GM18868 (cell line): ENCODE measurements around the gene TXNDC12.

Experiments used
- ATAC-seq: cut with Tn5 transposase; IDR thresholded peaks from one replicate; pipeline ENCODE4 v1.9.1; 2021; ENCODE audit warnings: mild to moderate bottlenecking, moderate library complexity; ENCODE audit not compliant: unreplicated experiment

TXNDC12 gene

DNA sequence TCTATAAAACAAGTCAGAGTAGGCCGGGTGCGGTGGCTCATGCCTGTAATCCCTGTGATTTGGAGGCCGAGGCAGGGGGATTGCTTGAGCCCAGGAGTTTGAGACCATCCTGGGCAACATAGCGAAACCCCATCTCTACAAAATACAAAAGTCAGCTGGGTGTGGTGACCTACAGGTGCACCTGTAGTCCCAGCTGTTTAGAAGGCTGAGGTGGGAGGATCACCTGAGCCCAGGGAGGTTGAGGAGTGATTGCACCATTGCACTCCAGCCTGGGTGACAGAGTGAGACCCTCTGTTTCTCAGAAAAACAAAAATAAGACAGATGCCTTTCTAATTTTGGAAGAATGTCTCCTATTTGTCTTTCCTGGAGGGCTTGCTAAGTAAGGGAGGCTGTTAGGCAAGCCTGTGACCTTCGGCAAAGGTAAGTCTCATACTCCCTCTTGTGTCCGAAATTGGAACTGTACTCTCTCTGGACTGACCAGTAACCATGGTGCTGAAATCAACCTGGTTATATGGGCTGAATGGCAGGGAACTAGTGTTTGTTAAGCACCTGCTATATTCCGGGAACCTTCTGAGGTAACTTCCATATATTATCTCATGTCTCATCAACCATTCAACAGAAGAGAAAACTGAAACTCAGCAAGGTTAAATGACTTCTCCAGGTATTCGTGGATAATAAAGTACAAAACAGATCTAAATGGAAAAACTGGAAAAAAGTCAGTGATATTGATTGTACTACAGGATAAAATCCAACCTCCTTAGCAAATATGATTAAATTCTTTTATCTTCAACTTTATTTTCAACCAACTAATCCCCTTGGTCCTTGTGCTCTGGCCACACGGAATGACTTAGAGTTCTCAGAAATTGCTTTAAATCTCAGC, 52.7 kb downstream of the TXNDC12 start:
- peak; percentile 78 for ATAC-seq

DNA sequence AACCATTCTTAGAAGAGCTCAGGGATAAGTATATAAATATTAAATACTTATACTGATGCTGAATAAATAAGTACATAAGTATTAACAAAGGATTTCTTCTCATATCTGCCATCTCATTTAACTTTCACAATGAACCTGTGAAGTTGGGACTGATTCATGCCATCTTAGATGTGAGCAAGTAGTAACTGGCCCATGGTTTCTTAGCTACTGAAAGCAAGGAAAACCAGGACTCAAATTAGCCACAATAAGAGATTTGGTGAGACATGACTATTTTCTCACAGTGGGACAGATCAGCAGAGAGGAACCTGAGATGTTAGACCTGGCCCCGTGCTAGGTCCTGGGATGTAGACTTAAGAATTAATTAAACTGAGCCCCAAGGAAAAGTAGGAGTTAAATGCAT, 56.3 kb downstream of the TXNDC12 start:
- no peak for ATAC-seq

DNA sequence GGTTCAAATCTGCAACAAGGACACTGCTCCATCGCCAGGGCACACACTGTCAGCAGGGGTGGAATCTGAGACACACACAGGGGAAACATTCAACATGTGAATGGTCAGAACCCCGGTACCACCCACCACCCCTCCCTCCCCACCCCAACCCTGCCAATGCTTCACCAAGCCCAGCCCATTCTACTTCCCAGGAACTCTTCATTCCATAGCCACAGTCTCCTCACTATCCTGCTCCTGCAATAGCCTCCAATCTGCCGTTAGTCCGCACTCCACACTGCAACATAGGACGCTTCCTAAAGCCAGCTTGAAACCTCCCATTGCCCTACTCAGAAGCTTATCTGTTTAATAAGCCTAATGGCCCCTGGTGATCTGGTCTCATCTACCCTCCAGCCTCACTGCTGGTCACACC, 57.0 kb downstream of the TXNDC12 start:
- no peak for ATAC-seq

DNA sequence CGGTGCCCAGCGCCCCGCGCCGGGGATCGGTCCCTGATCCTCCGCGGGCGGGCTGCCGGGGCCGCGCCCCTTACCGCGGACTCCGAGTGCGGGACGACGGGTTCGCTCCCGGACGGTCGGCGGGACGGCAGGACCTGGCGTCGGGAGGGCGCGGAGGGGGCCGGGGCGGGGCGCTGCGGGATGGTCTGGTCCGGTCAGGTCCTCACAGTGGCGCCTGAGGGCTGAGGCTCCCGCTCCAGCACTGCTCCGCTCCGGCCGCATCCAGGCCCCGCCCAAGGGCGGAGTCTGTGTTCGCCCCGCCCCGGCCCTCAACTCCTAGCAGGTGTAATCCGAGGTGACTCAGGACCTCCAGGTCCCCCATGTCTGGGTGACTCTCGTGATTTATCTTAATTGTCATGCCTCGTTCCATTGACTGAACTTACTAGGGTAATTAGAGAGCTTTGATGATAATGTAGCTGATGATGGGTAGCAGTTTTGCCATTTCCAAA, 64.5 kb downstream of the TXNDC12 start, which contains the start of gene RAB3B:
TSS of gene RAB3B (minus strand) at position 223 of the 488 bp plus-strand sequence. CDS start 13,583 bp downstream, outside the sequence.
- peak; percentile 92 for ATAC-seq

DNA sequence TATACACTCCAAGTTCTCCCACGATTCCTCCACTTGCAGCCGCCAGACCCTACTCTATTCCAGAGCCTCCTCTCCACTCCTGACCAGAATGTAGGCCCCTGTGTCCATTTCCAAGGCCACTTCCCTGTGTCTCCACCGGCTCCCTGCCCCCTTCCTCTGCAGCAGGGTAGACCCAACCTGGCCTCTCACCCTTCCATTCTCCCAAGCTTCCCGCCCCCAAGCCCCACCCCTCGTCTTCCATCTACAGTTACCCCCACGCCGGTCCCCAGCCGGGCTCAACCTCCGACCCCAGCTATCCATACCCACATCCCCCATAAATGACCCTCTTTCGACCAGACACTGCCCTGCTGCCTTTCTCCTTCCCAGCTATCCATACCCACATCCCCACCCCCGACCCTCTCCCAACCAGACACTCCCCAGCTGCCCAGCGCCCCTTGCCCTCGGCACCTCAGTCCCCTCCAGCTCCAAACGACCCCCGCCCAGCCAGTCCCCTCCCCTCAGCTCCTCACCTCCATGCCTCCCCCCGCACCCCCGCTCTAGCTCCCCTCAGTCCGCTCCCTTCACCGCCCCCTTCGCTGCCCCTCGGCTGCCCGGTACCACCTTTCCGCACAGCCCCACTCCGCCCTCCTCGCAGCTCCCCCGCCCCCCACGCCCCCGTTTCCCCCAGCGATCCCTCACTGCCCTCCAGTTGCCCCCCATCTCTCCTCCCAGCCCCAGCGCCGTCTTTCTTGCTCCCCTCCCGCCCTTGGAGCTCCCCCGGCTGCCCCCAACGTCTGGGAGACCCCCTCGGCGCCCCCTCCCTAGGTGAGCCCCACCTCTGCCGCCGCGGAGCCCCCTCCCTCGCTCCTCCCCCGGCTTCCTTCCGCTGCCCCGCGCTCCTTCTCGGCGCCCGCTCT, 65.2 kb downstream of the TXNDC12 start:
- no peak for ATAC-seq

DNA sequence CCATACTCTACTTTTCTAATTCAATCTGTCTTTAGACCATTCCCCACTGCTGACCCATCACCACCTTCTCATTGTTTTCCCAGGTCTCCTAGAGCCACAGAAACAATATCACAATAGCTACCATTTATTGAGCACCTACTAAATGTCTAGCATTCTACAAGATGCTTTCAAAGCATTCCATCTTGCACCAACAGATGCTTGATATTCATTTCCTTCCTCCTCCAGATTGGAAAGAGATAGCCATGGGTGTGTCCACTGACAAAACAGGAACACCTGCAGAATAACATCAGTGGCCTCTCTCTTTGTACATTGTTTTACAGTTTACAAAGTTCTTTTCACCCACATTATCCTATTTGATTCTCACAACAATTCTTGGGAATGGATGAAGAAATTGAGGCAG, 66.7 kb downstream of the TXNDC12 start:
- no peak for ATAC-seq

DNA sequence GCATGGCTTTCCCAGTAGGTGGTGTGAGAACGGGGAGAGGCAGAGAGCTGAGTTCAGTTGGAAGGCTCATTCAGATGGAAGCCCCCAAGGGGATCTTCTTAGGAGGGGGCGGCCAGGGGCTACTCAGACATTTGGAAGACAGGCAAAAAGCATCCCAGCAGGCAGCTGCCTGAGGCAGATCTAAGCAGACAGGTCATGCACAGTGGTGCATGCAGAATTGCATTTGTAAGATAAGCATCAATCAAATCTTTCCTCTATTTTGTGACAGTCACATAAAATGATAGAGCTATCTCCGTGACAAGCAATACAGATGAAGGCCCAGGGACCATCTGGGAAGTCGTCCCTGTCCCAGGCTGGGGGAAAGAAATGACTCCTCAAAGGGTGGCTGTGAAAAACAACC, 68.3 kb downstream of the TXNDC12 start:
- ATAC-seq, result no peak

DNA sequence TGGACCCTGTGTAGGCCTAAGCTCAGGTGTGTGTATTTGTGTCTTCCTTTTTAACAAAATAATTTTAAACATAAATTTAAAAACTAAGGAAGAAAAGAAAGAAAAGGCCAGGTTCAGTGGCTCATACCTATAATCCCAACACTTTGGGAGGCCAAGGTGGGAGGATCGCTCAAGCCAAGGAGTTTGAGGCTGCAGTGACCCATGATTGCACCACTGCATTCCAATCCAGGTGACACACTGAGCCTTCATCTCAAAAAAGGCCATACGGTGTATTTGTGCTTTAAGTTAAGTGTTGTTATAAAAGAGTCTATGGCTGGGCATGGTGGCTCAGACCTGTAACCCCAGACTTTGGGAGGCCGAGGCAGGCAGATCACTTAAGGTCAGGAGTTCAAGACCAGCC, 72.8 kb downstream of the TXNDC12 start:
- no peak for ATAC-seq

DNA sequence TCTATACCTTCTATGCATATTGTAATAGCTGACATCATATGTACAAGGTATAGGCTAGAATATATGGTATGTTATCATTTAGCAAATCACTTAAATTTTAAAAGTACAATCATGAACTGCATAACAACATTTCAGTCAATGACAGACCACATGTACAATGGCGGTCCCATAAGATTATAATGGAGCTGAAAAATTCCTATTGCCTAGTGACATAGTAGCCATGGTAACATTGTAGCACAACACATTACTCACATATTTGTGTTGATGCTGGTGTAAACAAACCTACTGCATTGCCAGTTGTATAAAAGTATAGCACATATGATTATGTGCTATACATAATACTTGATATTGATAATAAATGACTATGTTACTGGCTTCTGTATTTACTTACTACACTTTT, 73.4 kb downstream of the TXNDC12 start:
- ATAC-seq, result no peak

DNA sequence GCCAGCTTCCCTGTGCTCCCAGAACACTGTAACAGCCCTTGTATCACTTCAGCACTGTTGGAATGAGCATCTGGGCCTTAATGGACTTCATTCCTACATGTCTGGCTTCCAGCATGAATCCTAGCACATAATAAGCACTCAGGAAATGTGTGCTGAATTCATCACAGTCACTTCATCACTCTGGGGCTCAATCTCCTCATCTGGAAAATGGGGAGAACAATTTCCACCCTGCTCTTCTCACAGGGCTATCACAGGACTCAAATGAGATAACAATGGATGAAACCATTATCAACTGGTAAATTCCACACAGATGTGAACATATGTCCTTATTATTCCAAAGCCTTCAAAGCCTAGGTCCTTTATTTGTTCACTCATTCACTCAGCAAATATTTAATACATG, 76.9 kb downstream of the TXNDC12 start:
- no peak for ATAC-seq

DNA sequence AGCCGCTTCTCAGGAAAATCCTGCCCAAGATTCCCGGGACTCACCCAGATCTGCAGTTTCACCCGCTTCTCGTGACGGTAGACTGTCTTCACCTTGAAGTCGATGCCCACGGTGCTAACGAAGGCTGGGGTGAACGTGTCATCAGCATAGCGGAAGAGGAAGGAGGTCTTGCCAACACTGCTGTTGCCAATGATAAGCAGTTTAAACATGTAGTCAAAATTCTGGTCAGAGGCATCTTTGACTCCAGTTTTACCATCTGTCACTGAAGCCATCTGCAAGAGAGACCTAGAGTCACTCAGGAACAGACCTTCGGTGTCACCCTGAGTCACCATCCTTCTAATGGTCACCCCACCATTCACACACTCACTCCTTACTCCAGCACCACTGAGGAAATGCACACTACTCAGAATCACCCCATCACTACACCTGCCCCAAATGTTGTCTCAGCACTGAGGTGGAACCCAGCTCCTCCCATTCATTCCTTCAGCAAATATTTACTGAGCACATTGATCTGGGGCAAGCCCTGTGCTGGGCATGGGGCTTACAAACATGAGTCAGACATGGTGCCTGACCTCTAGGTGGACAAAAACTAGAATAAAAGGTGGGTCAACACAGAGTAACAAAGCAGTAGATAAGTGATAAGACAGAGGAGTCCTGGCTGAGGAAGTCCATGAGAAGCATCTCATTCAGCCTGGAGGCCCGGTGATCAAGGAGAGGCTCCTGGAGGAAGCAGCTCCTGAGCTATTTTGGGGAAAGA, 78.0 kb downstream of the TXNDC12 start:
- no peak for ATAC-seq

DNA sequence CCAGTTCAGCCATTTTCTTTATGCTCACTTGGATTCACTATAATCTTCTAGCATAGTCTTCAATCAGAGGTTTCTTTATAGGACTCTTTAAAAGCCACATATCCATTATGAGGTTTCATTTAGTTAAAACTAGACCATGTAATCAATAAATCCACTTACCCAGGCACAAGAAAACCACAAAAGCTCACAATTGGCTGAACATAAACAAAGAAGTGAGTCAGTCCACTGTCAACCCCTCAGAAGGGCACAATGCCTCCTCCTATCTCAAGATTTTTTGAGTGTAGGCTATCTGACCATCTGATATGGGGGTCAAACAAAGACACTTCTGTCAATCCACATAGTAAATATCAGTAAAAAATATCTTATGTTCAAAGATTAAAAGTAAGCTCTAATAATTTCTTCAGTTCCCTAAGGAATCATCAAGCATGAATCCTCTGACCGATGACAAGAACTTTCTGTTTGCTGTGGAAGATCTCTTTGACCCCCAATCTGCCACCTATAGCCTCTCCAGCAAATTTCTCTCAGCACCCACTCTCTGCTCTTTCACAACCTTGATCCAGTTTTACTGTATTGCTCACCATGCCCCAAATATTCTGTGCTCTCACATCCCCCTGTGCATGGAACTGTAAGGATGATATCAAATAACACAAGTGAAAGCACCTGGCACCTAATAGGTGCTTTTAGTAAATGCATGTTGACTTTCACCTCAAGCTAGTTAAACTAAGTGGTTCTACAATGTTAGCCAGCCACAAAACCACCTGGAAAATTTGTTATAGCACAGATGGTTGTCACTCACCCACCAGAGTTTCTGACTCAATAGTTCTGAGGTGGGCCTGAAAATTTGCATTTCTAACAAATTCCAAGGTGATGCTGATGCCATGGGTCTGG, 81.2 kb downstream of the TXNDC12 start:
- peak; percentile 68 for ATAC-seq
